C4-2B (cell line): ENCODE results near the gene WWTR1.

Experiments used
- H3K27ac ChIP-seq: fragments of 450-650 bp; 2 replicates; pipeline ENCODE4 v1.5.1; 2017
- CTCF ChIP-seq: fragments of 450-650 bp; conservative IDR thresholded peaks from 2 replicates; pipeline ENCODE4 v1.5.1; 2017; ENCODE audit warnings: mild to moderate bottlenecking
- ZFX ChIP-seq: fragments of 450-650 bp; IDR thresholded peaks from 2 replicates; pipeline ENCODE4 v1.6.1; 2017

Gene WWTR1

DNA sequence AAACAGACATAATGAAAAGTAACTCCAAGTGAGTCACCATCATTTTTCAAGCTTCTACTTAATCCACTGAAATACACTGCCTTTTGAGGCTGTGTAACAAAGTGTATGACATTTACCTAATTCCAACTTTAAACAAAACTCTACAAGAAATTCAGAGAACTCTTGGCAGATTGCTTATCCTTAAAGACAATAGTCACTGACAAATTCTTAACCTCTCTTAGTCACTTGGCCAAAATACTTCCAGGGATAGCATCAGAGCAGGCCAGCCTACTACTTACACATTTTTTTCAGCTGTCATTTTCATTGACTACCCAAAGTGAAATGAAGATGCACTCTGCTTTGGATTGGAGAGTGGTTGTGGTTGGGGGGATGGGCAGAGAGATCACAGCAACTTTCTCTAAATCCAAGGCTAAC, 3.6 kb downstream of the WWTR1 start:
- TF ChIP-seq ZFX, result no peak
- TF ChIP-seq CTCF, result no peak
- no peak overlapping the region for H3K27ac ChIP-seq

- no peak for TF ChIP-seq ZFX
- TF ChIP-seq CTCF, result no peak
Observed at GRCh38 chr3:149653564-149653963, 4.3 kb downstream of the WWTR1 start.

DNA sequence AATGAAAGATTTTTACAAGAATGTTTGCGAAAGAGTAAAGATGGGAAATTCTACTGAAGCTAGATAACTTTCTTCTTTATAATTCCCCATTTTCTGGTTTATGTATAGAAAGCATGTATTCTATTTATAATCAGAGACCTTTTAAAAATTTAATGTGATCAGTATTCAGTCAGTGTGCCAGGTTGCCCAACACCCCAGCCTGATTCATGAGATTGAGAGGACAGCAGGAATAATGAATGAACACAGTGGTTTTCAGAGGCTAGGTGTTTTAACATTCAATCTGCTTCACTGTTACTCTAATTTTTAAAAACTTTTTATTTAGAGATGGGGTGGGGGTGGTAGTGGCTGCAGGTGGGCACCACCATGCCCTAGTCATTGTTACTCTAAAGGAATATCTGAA, 4.7 kb downstream of the WWTR1 start:
- TF ChIP-seq ZFX (no peak), CTCF (no peak)
- no peak overlapping the region for H3K27ac ChIP-seq

More at GRCh38 chr3:149653564-149653963, 4.3 kb downstream of the WWTR1 start:
- no peak overlapping the region for H3K27ac ChIP-seq

GRCh38 chr3:149650828-149651227, 7.0 kb downstream of the WWTR1 start:
- H3K27ac ChIP-seq, result no peak overlapping the region
- TF ChIP-seq ZFX, result no peak
- no peak for TF ChIP-seq CTCF

GRCh38 chr3:149648525-149648924, 9.3 kb downstream of the WWTR1 start:
- TF ChIP-seq CTCF (no peak), ZFX (no peak)
- H3K27ac ChIP-seq, result no peak overlapping the region

GRCh38 chr3:149647812-149648211, 10.0 kb downstream of the WWTR1 start:
- no peak overlapping the region for H3K27ac ChIP-seq
- TF ChIP-seq ZFX, result no peak
- no peak for TF ChIP-seq CTCF

DNA sequence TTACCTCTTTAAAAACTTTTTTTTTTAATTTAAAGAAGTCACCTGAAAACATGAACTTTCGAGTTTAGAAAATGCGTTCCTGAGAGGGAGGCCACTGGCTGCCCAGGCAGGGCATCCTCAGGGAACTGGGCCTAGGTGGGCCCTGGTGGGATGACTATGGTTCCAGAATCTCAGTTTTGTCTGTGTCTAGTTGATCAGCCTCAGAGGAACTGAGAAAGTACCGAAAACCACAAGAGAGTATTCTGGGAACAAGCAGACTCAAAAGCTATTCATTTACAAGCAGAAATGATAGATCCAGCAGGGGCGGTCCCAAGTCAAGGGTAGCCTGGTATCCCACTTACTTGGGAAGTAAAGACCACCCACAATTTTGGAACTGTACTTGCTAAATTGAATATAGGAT, 10.5 kb downstream of the WWTR1 start:
- TF ChIP-seq ZFX, result no peak
- no peak for TF ChIP-seq CTCF
- H3K27ac ChIP-seq, result no peak overlapping the region
